Endothelial cell of umbilical vein (primary cell): ENCODE data around the gene C6orf89. TPM values are rescaled to one million over a fixed set of nuclear protein-coding genes. Genes with fewer than 3 reads are reported as not detected.
A peak's percentile ranks its signal among the peaks of the same experiment; 100 is the strongest.

Source experiments
- BruUV-seq: library from RNA; stranded (reverse); fragments of 400-500 nt; replicated peaks from 2 replicates; lab custom pipeline; 2021; lab: Mats Ljungman, UMichigan
- CTCF ChIA-PET: fragments of 300-600, 350-600 bp; sonication (Branson Sonifier 250); formaldehyde crosslinking; loops from one replicate; lab custom pipeline; 2021; ENCODE audit warnings: antibody characterized with exemption, inconsistent platforms; lab: Charles Lee
- POLR2A ChIA-PET: fragments of 300-600, 350-600 bp; sonication (Branson Sonifier 250); formaldehyde crosslinking; loops from one replicate; lab custom pipeline; 2021; ENCODE audit warnings: antibody characterized with exemption, inconsistent platforms; lab: Charles Lee
- DNase-seq: peaks from one replicate; pipeline ENCODE4 v3.0.0-alpha.2; 2011; ENCODE audit warnings: low read depth, low spot score
- FAIRE-seq: peaks from 2 replicates; lab custom pipeline; 2011; peaks lifted over from hg19 to GRCh38; lab: Jason Lieb, UNC
- H2AFZ ChIP-seq: 2 replicates; pipeline ENCODE4 v1.6.0; 2012; ENCODE audit warnings: low read depth, low read length, control low read depth, inconsistent platforms
- H3K27ac ChIP-seq: 2 replicates; pipeline ENCODE4 v1.5.1; 2011; ENCODE audit warnings: low read depth, mild to moderate bottlenecking, control low read depth, low read length, moderate library complexity; ENCODE audit not compliant: insufficient read depth
- H3K27me3 ChIP-seq, 2 experiments: 2 replicates each; pipeline versions ENCODE4 v1.6.0 to v1.6.1; 2011; ENCODE audit warnings: low read length in 2 of 2, mixed read lengths in 1 of 2; ENCODE audit not compliant: control insufficient read depth in 2 of 2, insufficient read depth in 2 of 2
- H3K36me3 ChIP-seq, 2 experiments: 2 replicates in 1 of 2; 3 replicates in 1 of 2; pipeline ENCODE4 v1.5.1; 2011; ENCODE audit warnings: low read length in 2 of 2, mild to moderate bottlenecking in 1 of 2, moderate library complexity in 1 of 2; ENCODE audit not compliant: control insufficient read depth in 2 of 2, insufficient read depth in 2 of 2; ENCODE audit errors: extremely low read depth in 1 of 2
- H3K4me1 ChIP-seq: 3 replicates; pipeline ENCODE4 v1.5.1; 2011; ENCODE audit warnings: mild to moderate bottlenecking, low read length; ENCODE audit not compliant: control insufficient read depth, insufficient read depth; ENCODE audit errors: extremely low read depth
- H3K4me2 ChIP-seq: 2 replicates; pipeline ENCODE4 v1.6.1; 2011; ENCODE audit warnings: low read length, control low read depth, mixed read lengths; ENCODE audit not compliant: insufficient read depth
- H3K4me3 ChIP-seq, 3 experiments: fragments of 200-600 bp in 1 of 3; sonication (generic), shearing (Covaris generic) in 1 of 3; replicated peaks in 1 of 3; 2 replicates each; pipeline ENCODE4 v1.5.1; 2011 to 2016; ENCODE audit warnings: control low read depth in 3 of 3, low read length in 3 of 3, mild to moderate bottlenecking in 2 of 3, inconsistent platforms in 1 of 3, low read depth in 1 of 3, moderate library complexity in 1 of 3; ENCODE audit not compliant: insufficient read depth in 1 of 3
- H3K79me2 ChIP-seq: 2 replicates; pipeline ENCODE4 v1.6.0; 2012; ENCODE audit warnings: low read length, inconsistent platforms; ENCODE audit not compliant: control insufficient read depth, insufficient read depth
- H3K9ac ChIP-seq: replicated peaks from 2 replicates; pipeline ENCODE3; 2011; ENCODE audit warnings: low read length, control low read depth; ENCODE audit not compliant: insufficient read depth; ENCODE audit errors: extremely low read depth
- H3K9me1 ChIP-seq: replicated peaks from 3 replicates; pipeline ENCODE4 v1.6.0; 2011; ENCODE audit warnings: mild to moderate bottlenecking, low read length; ENCODE audit not compliant: control insufficient read depth, insufficient read depth; ENCODE audit errors: extremely low read depth
- H3K9me3 ChIP-seq: replicated peaks from 2 replicates; pipeline ENCODE4 v1.5.1; 2012; ENCODE audit warnings: low read length, inconsistent platforms; ENCODE audit not compliant: control insufficient read depth, insufficient read depth
- H4K20me1 ChIP-seq: replicated peaks from 2 replicates; pipeline ENCODE3; 2011; ENCODE audit warnings: mild to moderate bottlenecking, low read length; ENCODE audit not compliant: control insufficient read depth, insufficient read depth; ENCODE audit errors: extremely low read depth
- CTCF ChIP-seq, 2 donors: IDR thresholded peaks; 1 replicate in 1 of 2; 2 replicates in 1 of 2; pipeline ENCODE4 v1.5.1; 2011; ENCODE audit warnings: low read length in 2 of 2, mild to moderate bottlenecking in 2 of 2, moderate library complexity in 2 of 2, control low read depth in 1 of 2, inconsistent platforms in 1 of 2, low read depth in 1 of 2; ENCODE audit not compliant: insufficient read depth in 1 of 2; ENCODE audit errors: extremely low read depth in 1 of 2
- EZH2 ChIP-seq: IDR thresholded peaks from 2 replicates; pipeline ENCODE4 v1.6.1; 2012; ENCODE audit warnings: borderline replicate concordance, low read depth, mild to moderate bottlenecking, moderate library complexity, low read length, inconsistent platforms; ENCODE audit not compliant: severe bottlenecking
- FOS ChIP-seq: IDR thresholded peaks from 2 replicates; pipeline ENCODE4 v1.6.1; 2011; ENCODE audit warnings: mild to moderate bottlenecking, low read length, moderate library complexity, borderline replicate concordance; ENCODE audit not compliant: insufficient read depth
- GATA2 ChIP-seq: IDR thresholded peaks from 2 replicates; pipeline ENCODE4 v1.7.0; 2011; ENCODE audit warnings: low read depth, mild to moderate bottlenecking, moderate library complexity, mixed read lengths, low read length; ENCODE audit not compliant: insufficient read length, insufficient read depth
- JUN ChIP-seq: IDR thresholded peaks from 2 replicates; pipeline ENCODE4 v1.6.1; 2011; ENCODE audit warnings: borderline replicate concordance, low read depth; ENCODE audit not compliant: insufficient read length, insufficient read depth
- MAX ChIP-seq: IDR thresholded peaks from 2 replicates; pipeline ENCODE4 v1.6.1; 2011; ENCODE audit not compliant: insufficient read depth, insufficient read length
- MYC ChIP-seq: IDR thresholded peaks from one replicate; pipeline ENCODE4 v1.6.1; 2011; ENCODE audit warnings: mild to moderate bottlenecking, low read depth, low read length
- POLR2A ChIP-seq: IDR thresholded peaks from 2 replicates; pipeline ENCODE4 v1.6.1; 2012; ENCODE audit warnings: low read depth, mild to moderate bottlenecking, control low read depth, low read length
- POLR2AphosphoS5 ChIP-seq: IDR thresholded peaks from 2 replicates; pipeline ENCODE4 v1.6.1; 2012; ENCODE audit warnings: low read depth, mild to moderate bottlenecking, control low read depth, low read length, moderate library complexity; ENCODE audit not compliant: insufficient read depth
- dilution Hi-C: fragments of 300-500 bp; cut with MboI; formaldehyde crosslinking; loops from one replicate; pipeline ENCODE4 v1.15.0; 2019; ENCODE audit warnings: low sequenced_read_pairs; ENCODE audit not compliant: extremely low pct_ligation_motif_present
- intact Hi-C: fragments of 100-400 bp; cut with micrococcal nuclease; formaldehyde crosslinking; loops from one replicate; pipeline ENCODE4 v1.10.0; 2022
- polyA plus RNA-seq, 4 experiments: library from polyadenylated mRNA; depleted of rRNA in 3 of 4; stranded (reverse) in 3 of 4; unstranded in 1 of 4; fragments of >200 nt; gene quantifications; 2 replicates each; pipeline versions ENCODE4 v1.2.1 to v1.2.3, GENCODE V29; 2011 to 2012; ENCODE audit warnings: missing spikeins in 1 of 4
- total RNA-seq: library from RNA; stranded (reverse); gene quantifications from 2 replicates; pipeline ENCODE4 v1.2.3, GENCODE V29; 2021

The C6orf89 gene
- total and polyA plus RNA-seq, 2 donors (not counting 3 experiments of a cell fraction or from before 2014, with no cell fraction given), result 18.2 to 34.0 TPM

GRCh38 chr6:36893976-36894932 is 8.5 kb downstream of the C6orf89 start:
- Histone ChIP-seq H3K4me3 (no peak overlapping the region), H3K9ac (no peak overlapping the region), H3K4me2 (no peak overlapping the region), H3K27ac (no peak overlapping the region), H4K20me1 (no peaks in the 10 kb centered on the region), H3K36me3 (no peaks in the 10 kb centered on the region), H3K4me1 (no peaks in the 10 kb centered on the region), H3K27me3 (no peaks in the 10 kb centered on the region), H3K79me2 (no peaks in the 10 kb centered on the region), H3K9me3 (no peaks in the 10 kb centered on the region), H3K9me1 (no peaks in the 10 kb centered on the region), H2AFZ (no peak overlapping the region)
- BruUV-seq, result no TSS peak
- FAIRE-seq, result no peak
- TF ChIP-seq GATA2 (no peak), FOS (no peak)
- POLR2A ChIA-PET, result no interaction called here
- CTCF ChIA-PET, result interaction anchor here (1.2 to 1.9 kb wide), 2 partner anchors 9 to 124 kb away, joined by 3 to 5 read pairs; no protein-coding TSS in a partner anchor
- intact Hi-C loops (no loop called here), dilution Hi-C loops (no loop called here)
- no peak for DNase-seq

- Histone ChIP-seq H2AFZ (no peak overlapping the region), H3K4me2 (no peak overlapping the region), H3K4me3 (no peak overlapping the region), H3K36me3 (peaks cover 5 to 8% of the 10 kb centered on the region in 2 experiments), H4K20me1 (no peaks in the 10 kb centered on the region), H3K27me3 (no peaks in the 10 kb centered on the region), H3K9me3 (no peaks in the 10 kb centered on the region), H3K79me2 (no peaks in the 10 kb centered on the region), H3K4me1 (no peaks in the 10 kb centered on the region), H3K9ac (no peak overlapping the region), H3K27ac (no peak overlapping the region), H3K9me1 (no peaks in the 10 kb centered on the region)
- TF ChIP-seq JUN (no peak), CTCF (IDR thresholded peaks at IDR 0.05; ENCODE audit: extremely low read depth in 1 of 2, insufficient read depth in 1 of 2, low read depth in 1 of 2, low read length in 2 of 2) (no peak), POLR2AphosphoS5 (no peak), GATA2 (no peak), MAX (no peak), POLR2A (no peak), EZH2 (no peak), MYC (no peak), FOS (no peak)
- peak; percentile 5 for DNase-seq
- no peak for FAIRE-seq
- intact Hi-C loops (no loop called here), dilution Hi-C loops (no loop called here)
- ChIA-PET POLR2A (no interaction called here), CTCF (interaction anchor here (1.3 to 3.7 kb wide), 3 partner anchors 12 to 120 kb away, joined by 3 to 19 read pairs (median 5); partner anchors contain the start of gene C6orf89)
- BruUV-seq, result no TSS peak
Observed at GRCh38 chr6:36897609-36898008, 11.9 kb downstream of the C6orf89 start.
